Gastroesophageal sphincter (tissue), 3 donors: ENCODE measurements around the gene IDH3A.

ENCODE experiments used
- EP300 ChIP-seq: sonication (generic); formaldehyde crosslinking; IDR thresholded peaks from one replicate; pipeline ENCODE4 v1.6.1; 2017; ENCODE audit warnings: antibody characterized with exemption, mild to moderate bottlenecking
- POLR2A ChIP-seq, 2 donors: fragments of 450-650 bp; IDR thresholded peaks; one replicate each; pipeline ENCODE4 v1.6.1; 2017; ENCODE audit warnings: antibody characterized with exemption in 2 of 2, mild to moderate bottlenecking in 2 of 2, moderate library complexity in 1 of 2
- TF ChIP-seq, protein P1 (sequence below), 4 experiments: fragments of 200-600 bp in 2 of 4; fragments of 450-650 bp in 2 of 4; sonication (generic) in 1 of 4; IDR thresholded peaks; one replicate each; pipeline ENCODE4 v1.5.1; 2017 to 2019; ENCODE audit warnings: antibody characterized with exemption in 4 of 4, mild to moderate bottlenecking in 2 of 4, moderate library complexity in 2 of 4

DNA sequence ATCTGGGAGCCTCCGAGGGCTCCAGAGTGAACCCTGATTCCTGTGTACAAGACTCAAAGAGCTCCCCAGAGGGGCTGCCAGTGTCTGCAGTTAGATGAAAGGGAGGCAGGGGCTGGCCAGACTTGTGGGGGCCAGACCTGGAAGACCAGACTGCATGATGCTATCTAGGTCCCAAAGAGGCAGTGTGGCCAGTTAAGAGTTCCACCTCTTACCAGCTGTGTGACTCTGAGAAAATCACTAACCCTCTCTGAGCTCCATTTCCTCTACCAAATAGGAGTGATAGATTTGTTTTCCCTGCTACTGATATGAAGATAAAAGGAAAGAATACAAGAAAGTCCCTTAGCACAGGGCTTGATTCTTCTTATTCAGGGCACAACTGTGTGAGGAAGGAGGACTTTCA lies 56.2 kb downstream of the IDH3A start:
- no peak for TF ChIP-seq EP300
- TF ChIP-seq, protein P1, sequence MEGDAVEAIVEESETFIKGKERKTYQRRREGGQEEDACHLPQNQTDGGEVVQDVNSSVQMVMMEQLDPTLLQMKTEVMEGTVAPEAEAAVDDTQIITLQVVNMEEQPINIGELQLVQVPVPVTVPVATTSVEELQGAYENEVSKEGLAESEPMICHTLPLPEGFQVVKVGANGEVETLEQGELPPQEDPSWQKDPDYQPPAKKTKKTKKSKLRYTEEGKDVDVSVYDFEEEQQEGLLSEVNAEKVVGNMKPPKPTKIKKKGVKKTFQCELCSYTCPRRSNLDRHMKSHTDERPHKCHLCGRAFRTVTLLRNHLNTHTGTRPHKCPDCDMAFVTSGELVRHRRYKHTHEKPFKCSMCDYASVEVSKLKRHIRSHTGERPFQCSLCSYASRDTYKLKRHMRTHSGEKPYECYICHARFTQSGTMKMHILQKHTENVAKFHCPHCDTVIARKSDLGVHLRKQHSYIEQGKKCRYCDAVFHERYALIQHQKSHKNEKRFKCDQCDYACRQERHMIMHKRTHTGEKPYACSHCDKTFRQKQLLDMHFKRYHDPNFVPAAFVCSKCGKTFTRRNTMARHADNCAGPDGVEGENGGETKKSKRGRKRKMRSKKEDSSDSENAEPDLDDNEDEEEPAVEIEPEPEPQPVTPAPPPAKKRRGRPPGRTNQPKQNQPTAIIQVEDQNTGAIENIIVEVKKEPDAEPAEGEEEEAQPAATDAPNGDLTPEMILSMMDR (IDR thresholded peaks at IDR 0.05) = no peak
- no peak for TF ChIP-seq POLR2A (IDR thresholded peaks at IDR 0.05)
